ENCODE results near the gene PPP1R18.
"Not testable (repeated sequence)": the region's sequence is repeated elsewhere in the genome, so short reads cannot be mapped to it uniquely, and the experiment has no call there.

Gene PPP1R18

GRCh38 chr6:30686009-30686907, at the start of gene PPP1R18:
TSS of gene PPP1R18 (minus strand) at chr6:30686645. CDS start at chr6:30686018, 627 bp downstream.
- no peak for DNase-seq

GRCh38 chr6:30735668-30736314, 49.3 kb upstream of the PPP1R18 start:
- no peak for DNase-seq

GRCh38 chr6:30732237-30732943, 45.9 kb upstream of the PPP1R18 start:
- DNase-seq, result no peak

- peak; percentile 36 for DNase-seq
Measured at GRCh38 chr6:30730601-30731435, 44.4 kb upstream of the PPP1R18 start.

- no peak for DNase-seq
Measured at GRCh38 chr6:30727920-30728553, 41.6 kb upstream of the PPP1R18 start.

GRCh38 chr6:30726506-30727413, 40.3 kb upstream of the PPP1R18 start:
- DNase-seq, result no peak

- DNase-seq, result no peak
Measured at GRCh38 chr6:30725713-30726505, 39.5 kb upstream of the PPP1R18 start.

GRCh38 chr6:30724906-30725667, 38.6 kb upstream of the PPP1R18 start:
- no peak for DNase-seq

- DNase-seq, result not testable (repeated sequence)
Measured at GRCh38 chr6:30723843-30724741, 37.6 kb upstream of the PPP1R18 start.

GRCh38 chr6:30723159-30723842, 36.9 kb upstream of the PPP1R18 start:
- not testable (repeated sequence) for DNase-seq

GRCh38 chr6:30722280-30723112, 36.1 kb upstream of the PPP1R18 start:
- no peak for DNase-seq

- not testable (repeated sequence) for DNase-seq
Measured at GRCh38 chr6:30722025-30722279, 35.5 kb upstream of the PPP1R18 start.

GRCh38 chr6:30721198-30722024, 35.0 kb upstream of the PPP1R18 start:
- DNase-seq, result peak; percentile 38

GRCh38 chr6:30720738-30721197, 34.3 kb upstream of the PPP1R18 start:
- no peak for DNase-seq

GRCh38 chr6:30719791-30720737, 33.6 kb upstream of the PPP1R18 start, which contains the start of gene TUBB:
TSS of gene TUBB (plus strand) at chr6:30720352. CDS start at chr6:30720507, 155 bp downstream.
- DNase-seq, result peak; percentile 90

Data from NCI-H187 treated with DMSO at 0.1 percent for 48 hours (cell line).